DOHH2 (cell line): ENCODE results near the gene TBC1D22A.

Experiments
- H3F3A ChIP-seq: fragments of 200-600 bp; sonication (generic), shearing (Covaris generic); 2 replicates; pipeline ENCODE4 v1.6.0; 2016; ENCODE audit warnings: antibody characterized with exemption, mild to moderate bottlenecking; ENCODE audit not compliant: control insufficient read depth, insufficient read depth
- H3K27ac ChIP-seq: fragments of 200-600 bp; sonication (generic); 2 replicates; pipeline ENCODE4 v1.5.1; 2014; ENCODE audit warnings: low read depth, mild to moderate bottlenecking, low read length, moderate library complexity
- H3K27me3 ChIP-seq: fragments of 200-600 bp; sonication (generic); 2 replicates; pipeline ENCODE4 v1.6.1; 2014; ENCODE audit warnings: mild to moderate bottlenecking, low read length, mixed read lengths; ENCODE audit not compliant: control insufficient read depth
- H3K36me3 ChIP-seq: fragments of 200-600 bp; sonication (generic); 2 replicates; pipeline ENCODE4 v1.6.1; 2014; ENCODE audit warnings: mild to moderate bottlenecking, low read length, moderate library complexity, mixed read lengths; ENCODE audit not compliant: control insufficient read depth
- H3K4me1 ChIP-seq: fragments of 200-600 bp; sonication (generic); 2 replicates; pipeline ENCODE4 v1.6.1; 2014; ENCODE audit warnings: mild to moderate bottlenecking, low read length, mixed read lengths; ENCODE audit not compliant: control insufficient read depth
- H3K4me2 ChIP-seq: fragments of 200-600 bp; sonication (generic); 2 replicates; pipeline ENCODE4 v1.6.0; 2014; ENCODE audit warnings: mild to moderate bottlenecking, low read length, moderate library complexity
- H3K4me3 ChIP-seq: fragments of 200-600 bp; sonication (generic); 2 replicates; pipeline ENCODE4 v1.5.1; 2014; ENCODE audit warnings: mild to moderate bottlenecking, low read length, mixed read lengths
- H3K79me2 ChIP-seq: fragments of 200-600 bp; sonication (generic); 2 replicates; pipeline ENCODE4 v1.6.1; 2014; ENCODE audit warnings: mild to moderate bottlenecking, low read length, mixed read lengths; ENCODE audit not compliant: control insufficient read depth
- H3K9me2 ChIP-seq: fragments of 200-600 bp; sonication (generic); replicated peaks from 2 replicates; pipeline ENCODE4 v1.6.1; 2014; ENCODE audit warnings: mild to moderate bottlenecking, low read length, mixed read lengths; ENCODE audit not compliant: control insufficient read depth
- H3K9me3 ChIP-seq: fragments of 200-600 bp; sonication (generic); 2 replicates; pipeline ENCODE4 v1.6.1; 2014; ENCODE audit warnings: antibody characterized with exemption, low read length, mixed read lengths; ENCODE audit not compliant: control insufficient read depth, insufficient read depth
- H4K20me1 ChIP-seq: fragments of 200-600 bp; sonication (generic); 2 replicates; pipeline ENCODE4 v1.6.0; 2014; ENCODE audit warnings: low read depth, mild to moderate bottlenecking, antibody characterized with exemption, low read length, moderate library complexity; ENCODE audit not compliant: control insufficient read depth, insufficient read depth
- CTCF ChIP-seq: fragments of 200-600 bp; sonication (generic); IDR thresholded peaks from one replicate; pipeline ENCODE4 v1.5.1; 2014; ENCODE audit warnings: antibody characterized with exemption, mild to moderate bottlenecking, low read depth, low read length; ENCODE audit not compliant: poor library complexity, severe bottlenecking
- EZH2phosphoT487 ChIP-seq: fragments of 200-600 bp; sonication (generic); IDR thresholded peaks from 2 replicates; pipeline ENCODE4 v1.6.1; 2017; ENCODE audit warnings: borderline replicate concordance, mild to moderate bottlenecking, antibody characterized with exemption, low read length, moderate library complexity, mixed read lengths

TBC1D22A gene

DNA sequence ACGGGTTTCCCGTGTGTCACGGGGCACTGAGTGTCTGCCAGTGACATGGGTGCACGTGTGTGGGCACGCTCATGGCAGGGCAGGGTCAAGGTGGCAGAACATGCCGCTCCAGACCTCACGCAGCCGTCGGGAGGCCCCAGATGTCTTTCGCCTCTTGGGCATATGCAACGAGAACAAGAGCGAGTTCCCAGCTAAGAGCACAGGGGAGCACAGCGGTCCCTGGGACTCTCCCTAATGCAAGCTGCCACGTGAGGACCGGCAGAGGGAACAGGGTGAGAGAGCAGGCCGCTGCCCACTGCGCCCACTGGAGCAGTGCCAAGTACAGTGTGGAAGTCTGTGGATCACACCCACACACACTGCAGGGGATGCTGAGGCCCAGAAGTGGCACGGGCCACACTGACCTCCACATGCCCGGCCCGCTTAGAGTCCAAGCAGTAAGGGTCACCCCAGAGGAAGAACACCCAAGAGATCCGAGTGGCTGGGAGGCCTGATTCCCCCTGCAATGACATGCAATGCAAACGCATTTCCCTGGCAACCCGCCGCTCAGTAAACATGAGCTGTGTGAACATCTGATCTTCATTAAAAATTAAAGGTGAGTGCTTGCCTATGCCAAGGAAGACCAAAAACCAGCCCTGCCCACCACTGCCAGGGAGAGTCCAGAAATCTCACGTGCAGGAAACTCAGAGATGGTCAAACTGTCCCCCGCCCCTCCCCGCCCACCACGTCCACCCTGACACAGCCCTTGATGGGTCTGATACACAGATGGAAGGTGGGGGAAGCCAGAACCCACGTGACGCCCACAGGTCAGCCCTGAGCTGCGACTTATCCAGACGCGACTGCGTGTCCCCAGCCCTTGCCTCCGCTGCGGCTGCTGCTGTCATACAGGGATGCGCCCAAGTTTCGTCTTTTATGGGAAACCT, 36.1 kb upstream of the TBC1D22A start:
- Histone ChIP-seq H4K20me1 (peaks cover 8% of the 10 kb centered on the region; the same call in 1 of the 2 replicates), H3K27me3 (no peaks in the 10 kb centered on the region), H3K4me3 (no peak overlapping the region), H3K27ac (no peak overlapping the region), H3F3A (no peaks in the 10 kb centered on the region), H3K4me1 (peaks cover 10% of the 10 kb centered on the region), H3K4me2 (no peak overlapping the region), H3K9me2 (no peaks in the 10 kb centered on the region), H3K36me3 (peaks cover 10% of the 10 kb centered on the region), H3K79me2 (peaks cover 45% of the 10 kb centered on the region), H3K9me3 (no peaks in the 10 kb centered on the region)
- TF ChIP-seq CTCF (no peak), EZH2phosphoT487 (no peak)

- H3F3A ChIP-seq = no peaks in the 10 kb centered on the region
- H3K4me1 ChIP-seq = peaks cover 10% of the 10 kb centered on the region
- H3K4me2 ChIP-seq = no peak overlapping the region
- H3K36me3 ChIP-seq = peaks cover 17% of the 10 kb centered on the region
- H4K20me1 ChIP-seq = peaks cover 10% of the 10 kb centered on the region; the same call in 1 of the 2 replicates
- no peaks in the 10 kb centered on the region for H3K27me3 ChIP-seq
- no peaks in the 10 kb centered on the region for H3K9me2 ChIP-seq
- H3K4me3 ChIP-seq = no peak overlapping the region
- no peaks in the 10 kb centered on the region for H3K9me3 ChIP-seq
- TF ChIP-seq EZH2phosphoT487 (no peak), CTCF (no peak)
- H3K27ac ChIP-seq = no peak overlapping the region
- H3K79me2 ChIP-seq = peaks cover 51% of the 10 kb centered on the region
These were observed 35.5 kb upstream of the TBC1D22A start for GRCh38 chr22:46726986-46727317.

DNA sequence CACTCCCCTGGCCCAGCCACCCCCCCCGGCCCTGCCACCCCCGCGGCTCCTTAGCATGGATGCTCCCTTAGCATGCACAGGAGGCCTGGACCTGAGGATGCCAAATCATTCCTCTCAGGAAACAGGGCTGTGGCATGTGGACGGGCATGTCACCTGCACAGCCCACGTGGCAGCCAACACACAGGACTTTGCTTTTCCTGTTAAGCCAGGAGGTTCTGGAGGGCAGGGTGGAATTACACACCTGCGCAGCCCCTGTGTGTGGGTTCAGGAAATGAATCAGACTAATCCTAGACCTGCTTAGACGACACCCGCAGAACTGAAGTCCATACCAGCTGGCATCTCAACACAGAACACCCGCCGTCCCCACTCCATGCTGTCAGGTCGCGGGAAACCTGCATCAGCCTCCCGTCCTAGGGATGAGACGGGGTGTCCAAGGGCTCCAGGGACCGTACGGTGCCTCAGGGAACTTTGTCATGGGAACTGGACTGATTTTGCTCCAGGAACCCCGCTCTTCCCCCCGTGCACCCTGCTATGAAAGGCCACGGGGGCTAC, 34.6 kb upstream of the TBC1D22A start:
- Histone ChIP-seq H3K79me2 (peaks cover 60% of the 10 kb centered on the region), H3K4me3 (no peak overlapping the region), H3K9me2 (no peaks in the 10 kb centered on the region), H3K36me3 (peaks cover 17% of the 10 kb centered on the region), H3K27ac (no peak overlapping the region), H3K9me3 (no peaks in the 10 kb centered on the region), H3K4me2 (no peak overlapping the region), H3F3A (no peaks in the 10 kb centered on the region), H3K4me1 (peaks cover 13% of the 10 kb centered on the region), H3K27me3 (no peaks in the 10 kb centered on the region), H4K20me1 (peaks cover 10% of the 10 kb centered on the region; the same call in 1 of the 2 replicates)
- TF ChIP-seq CTCF (no peak), EZH2phosphoT487 (no peak)
